ENCODE measurements around the gene PIK3R5.

DNA sequence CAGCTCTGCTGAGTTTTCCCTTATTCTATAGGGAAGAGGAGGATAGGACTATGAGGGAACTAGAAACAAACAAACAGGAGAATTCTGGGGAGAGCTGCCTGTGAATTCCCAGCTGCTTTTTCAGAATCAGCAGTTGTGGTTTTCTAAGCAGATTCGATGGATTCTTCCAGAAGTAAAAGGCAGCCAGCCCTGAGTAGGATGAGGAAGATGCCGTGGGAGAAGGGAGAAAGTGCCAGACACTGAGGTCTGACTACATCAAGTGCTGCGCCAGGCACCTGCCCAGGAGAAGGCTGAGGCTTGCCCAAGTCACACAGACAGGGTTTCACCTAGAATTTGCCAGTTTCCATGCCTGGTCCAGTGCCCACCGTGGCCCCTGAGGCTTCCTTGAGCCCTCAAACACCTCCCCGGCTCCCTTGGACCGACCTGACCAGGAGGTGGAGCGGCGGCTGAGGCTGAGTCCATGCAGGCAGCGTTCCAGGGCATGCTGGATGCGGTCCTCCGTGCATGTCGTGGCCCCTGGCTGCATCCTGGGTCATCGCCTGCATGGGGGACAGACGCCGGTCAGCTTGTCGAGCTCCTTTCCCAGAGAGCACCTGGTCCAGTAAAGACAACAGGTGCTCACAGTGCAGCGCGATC, 54.4 kb downstream of the PIK3R5 start:
- no peak for TF ChIP-seq POLR2A (IDR thresholded peaks at IDR 0.05)
- TF ChIP-seq, protein P1, sequence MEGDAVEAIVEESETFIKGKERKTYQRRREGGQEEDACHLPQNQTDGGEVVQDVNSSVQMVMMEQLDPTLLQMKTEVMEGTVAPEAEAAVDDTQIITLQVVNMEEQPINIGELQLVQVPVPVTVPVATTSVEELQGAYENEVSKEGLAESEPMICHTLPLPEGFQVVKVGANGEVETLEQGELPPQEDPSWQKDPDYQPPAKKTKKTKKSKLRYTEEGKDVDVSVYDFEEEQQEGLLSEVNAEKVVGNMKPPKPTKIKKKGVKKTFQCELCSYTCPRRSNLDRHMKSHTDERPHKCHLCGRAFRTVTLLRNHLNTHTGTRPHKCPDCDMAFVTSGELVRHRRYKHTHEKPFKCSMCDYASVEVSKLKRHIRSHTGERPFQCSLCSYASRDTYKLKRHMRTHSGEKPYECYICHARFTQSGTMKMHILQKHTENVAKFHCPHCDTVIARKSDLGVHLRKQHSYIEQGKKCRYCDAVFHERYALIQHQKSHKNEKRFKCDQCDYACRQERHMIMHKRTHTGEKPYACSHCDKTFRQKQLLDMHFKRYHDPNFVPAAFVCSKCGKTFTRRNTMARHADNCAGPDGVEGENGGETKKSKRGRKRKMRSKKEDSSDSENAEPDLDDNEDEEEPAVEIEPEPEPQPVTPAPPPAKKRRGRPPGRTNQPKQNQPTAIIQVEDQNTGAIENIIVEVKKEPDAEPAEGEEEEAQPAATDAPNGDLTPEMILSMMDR (IDR thresholded peaks at IDR 0.05 in 4 of 5, conservative IDR thresholded peaks at IDR 0.05 in 1 of 5): no peak
